KBM-7 (cell line): ENCODE results near the gene RABEP2.
"Not testable (repeated sequence)": the region's sequence is repeated elsewhere in the genome, so short reads cannot be mapped to it uniquely, and the experiment has no call there.

Experiments used
- DNase-seq: peaks from one replicate; pipeline ENCODE4 v3.0.0-alpha.2; 2015
- in situ Hi-C: fragments of 300-500 bp; cut with MboI; formaldehyde crosslinking; loops from 2 replicates; pipeline ENCODE4 v1.14.3; 2020; ENCODE audit warnings: low sequenced_read_pairs, low pct_unique_long_range_greater_than_20kb, mixed read lengths

The RABEP2 gene

DNA sequence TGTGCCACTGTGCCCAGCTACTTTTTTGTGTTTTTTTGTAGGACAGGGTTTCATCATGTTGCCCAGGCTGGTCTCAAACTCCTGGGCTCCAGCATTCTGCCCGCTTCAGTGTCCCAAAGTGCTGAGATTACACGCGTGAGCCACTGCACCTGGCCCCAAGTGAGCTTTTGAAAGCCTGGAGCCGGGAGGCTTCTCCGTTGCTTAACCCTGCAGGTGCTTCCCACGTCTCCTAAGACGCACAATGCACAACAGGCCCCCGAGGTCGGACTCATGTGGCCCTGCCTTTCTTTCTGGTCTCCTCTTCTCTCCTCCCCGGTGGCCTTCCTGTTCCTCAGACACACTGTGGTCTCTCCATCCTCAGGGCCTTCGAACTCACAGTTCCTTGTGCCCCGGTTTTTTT is 12.5 kb downstream of the RABEP2 start:
- no peak for DNase-seq
- in situ Hi-C loops = no loop called here

DNA sequence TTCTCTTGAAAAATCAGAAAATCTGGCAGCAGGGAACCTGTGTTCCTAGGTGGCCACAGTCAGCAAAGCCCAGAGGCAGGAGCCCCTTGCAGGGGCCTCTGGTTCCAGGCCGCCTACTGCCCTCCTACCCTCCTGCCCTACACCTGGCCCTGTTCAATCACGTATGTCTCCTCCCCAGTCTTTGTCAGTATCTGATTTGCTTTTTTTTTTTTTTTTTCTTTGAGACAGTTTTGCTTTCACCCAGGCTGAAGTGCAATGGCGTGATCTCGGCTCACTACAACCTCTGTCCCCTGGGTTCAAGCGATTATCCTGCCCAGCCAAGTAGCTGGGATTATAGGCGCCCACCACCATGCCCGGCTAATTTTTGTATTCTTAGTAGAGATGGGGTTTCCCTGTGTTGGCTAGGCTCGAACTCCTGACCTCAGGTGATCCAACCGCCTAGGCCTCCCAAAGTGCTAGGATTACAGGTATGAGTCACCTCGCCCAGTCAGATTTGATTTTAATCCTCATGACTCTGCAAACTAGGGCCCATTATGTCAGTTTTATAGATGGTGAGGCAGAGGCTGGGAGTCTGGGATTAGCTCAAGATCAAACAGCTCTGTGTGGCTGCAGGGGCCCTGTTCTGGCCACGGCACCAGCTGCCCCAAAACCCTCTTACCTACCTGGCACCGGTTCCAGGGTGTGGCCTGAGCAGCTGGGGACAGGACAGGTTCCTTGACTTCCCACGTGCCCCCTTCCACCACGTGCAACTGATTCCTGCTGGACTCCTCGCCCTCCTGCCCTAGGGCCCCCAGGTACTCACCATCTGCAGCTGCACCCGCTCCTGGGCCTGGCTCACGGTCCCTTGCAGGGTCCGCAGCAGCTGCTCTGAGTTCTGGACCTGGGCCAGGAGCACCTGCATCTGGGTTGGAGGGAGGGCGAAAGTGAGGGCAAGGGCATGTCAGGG is 14.7 kb downstream of the RABEP2 start:
- in situ Hi-C loops = no loop called here
- no peak for DNase-seq

DNA sequence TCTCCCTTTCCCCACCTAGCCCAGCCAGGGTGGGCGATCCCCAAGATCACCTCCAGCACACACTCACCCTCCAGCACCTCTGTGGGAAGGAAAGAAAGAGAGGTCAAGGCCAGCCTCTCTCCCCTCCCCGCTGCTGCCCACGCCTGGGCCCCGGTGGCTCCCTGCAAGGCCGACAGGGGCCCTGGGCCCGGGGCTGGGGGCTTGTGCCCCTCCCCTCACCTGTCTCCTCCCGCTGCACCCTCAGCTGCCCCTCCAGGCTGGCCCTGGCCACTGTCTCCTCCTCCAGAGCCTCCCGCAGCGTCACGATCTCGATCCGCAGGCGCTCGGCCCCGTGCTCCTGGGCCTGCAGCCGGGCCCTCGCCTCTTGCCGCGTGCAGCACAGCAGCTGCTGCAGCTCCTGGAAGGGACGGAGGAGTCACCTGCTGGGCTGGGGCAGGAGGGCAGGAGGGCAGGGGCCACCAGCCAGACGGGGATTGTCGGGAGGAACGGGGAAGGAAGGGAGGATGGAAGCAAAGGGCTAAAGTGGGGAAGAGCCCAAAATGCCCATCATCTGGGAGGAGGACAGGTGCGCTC is 19.2 kb downstream of the RABEP2 start:
- DNase-seq = no peak
- in situ Hi-C loops = no loop called here

DNA sequence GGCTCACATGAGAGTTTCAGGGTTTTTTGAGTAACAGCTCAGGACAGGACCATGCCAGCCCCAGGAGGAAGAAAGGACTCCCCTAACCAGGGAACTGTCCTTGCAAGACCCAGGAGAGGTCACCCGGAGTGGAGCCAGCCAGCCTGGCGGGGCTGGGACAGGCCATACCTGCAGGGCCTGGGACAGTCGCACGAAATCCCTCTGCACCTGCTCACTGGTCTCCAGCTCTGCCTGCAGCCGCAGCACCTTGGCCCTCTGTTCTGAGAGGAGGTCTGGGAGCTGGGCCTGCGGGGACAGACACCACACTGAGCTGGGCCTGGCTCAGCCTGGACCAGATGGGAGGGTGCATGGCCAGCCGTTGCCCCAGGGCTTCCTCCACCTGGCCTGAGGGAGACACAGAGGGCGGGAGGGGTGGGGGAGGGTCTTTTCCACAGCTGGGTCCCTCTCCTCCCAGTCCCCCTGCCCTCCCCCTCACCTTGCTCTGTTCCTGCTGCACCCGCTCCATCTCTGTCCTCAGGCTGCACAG is 19.7 kb downstream of the RABEP2 start:
- in situ Hi-C loops = no loop called here
- DNase-seq = no peak

DNA sequence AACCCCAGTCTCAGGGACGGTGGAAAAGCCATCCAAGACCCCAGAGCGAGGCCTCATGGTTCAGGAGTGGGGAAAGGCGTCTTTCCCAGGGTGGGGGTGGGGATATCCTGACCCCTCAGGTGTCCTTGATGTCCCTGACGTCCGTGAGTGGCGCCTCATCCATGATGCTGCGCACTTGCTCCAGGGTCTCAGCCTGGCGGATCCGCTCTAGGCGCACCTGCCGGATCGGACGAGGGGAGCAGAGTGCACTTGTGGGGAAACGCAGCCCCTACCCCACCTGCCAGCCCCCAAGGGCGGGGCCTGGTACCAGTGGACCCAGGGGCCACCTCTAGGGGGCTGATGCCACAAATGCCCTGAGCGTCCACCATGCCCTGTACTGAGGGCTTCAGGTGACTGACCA is 20.2 kb downstream of the RABEP2 start:
- in situ Hi-C loops = no loop called here
- DNase-seq = no peak

DNA sequence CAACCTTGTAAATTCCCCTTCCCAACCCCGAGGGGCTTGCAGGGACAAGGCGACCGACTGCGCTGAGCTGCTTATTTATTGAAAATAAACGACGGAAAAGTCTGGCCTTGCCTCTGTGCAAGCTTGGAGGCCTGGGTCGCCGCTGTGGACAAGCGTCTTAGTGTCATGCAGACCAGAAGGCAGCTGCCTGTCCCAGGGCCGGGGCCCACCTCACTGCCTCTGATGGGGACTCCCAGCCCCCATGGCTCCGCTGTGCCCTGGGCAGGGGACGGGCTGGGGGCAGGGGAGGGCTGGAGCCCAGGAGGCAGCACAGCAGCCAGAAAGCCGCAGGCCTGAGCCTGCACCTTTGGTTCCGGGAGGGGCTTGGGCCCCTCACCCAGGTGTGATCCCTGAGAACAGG is 20.7 kb downstream of the RABEP2 start:
- in situ Hi-C loops = no loop called here
- no peak for DNase-seq

DNA sequence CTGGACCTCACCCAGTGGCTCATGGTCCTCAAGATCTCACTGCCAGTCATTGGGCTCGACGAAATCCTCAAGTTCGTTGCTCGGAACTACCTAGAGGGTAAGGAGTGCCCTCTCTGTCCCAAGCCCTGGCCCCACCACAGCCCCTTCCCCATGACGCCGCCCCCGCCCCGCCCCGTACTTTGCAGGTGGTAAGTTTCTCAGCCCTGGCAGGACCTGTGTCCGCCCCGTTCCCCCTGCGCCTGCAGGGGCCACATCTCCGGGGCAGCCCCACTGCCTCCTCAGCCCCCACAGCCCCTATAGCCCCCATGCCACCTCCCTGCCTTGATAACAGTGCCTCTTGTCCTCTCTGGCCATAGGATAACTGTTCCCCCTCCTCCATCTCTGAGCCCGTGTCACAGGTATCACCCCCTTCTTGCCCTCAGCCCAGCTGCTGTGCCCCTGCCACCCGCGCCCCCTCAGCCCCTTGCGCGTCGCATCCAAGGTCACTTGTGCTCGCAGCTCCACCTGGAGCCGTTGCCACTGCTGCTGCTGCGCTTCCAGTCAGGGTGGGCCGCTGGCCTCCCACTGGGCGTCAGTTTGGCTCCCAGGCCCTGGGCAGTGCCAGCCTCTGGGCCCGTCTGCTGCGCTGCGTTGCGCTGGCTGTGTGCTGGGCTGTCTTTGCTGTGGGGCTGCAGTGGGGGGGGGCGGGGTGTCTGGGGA is 21.5 kb downstream of the RABEP2 start:
- no peak for DNase-seq
- in situ Hi-C loops = no loop called here

DNA sequence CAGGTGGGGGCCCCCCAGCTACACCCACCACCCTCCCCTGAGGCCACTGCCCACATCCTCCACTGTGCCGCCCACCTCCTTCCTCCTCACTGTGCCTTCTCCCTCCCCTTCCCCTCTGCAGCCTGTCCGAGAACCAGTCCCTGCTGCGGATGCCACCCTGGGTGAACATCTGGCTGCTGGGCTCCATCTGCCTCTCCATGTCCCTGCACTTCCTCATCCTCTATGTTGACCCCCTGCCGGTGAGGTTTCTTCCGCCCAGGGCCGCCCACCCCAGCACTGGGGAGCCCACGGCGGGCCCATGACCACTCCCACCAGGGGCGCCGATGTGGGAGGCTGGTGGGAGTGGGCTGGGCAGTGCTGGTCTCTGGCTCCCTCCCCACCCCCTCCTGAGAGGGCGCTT is 22.1 kb downstream of the RABEP2 start:
- in situ Hi-C loops = no loop called here

DNA sequence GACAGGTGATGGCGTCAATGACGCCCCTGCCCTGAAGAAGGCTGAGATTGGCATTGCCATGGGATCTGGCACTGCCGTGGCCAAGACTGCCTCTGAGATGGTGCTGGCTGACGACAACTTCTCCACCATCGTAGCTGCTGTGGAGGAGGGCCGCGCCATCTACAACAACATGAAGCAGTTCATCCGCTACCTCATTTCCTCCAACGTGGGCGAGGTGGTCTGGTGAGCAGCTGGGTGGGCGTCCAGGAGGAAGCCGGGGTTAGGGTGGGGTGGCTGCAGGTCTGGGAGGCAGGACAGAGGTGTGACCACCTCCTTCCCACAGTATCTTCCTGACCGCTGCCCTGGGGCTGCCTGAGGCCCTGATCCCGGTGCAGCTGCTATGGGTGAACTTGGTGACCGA is 23.2 kb downstream of the RABEP2 start:
- DNase-seq = no peak
- in situ Hi-C loops = no loop called here

More for the DNA sequence above, 22.1 kb downstream of the RABEP2 start:
- DNase-seq = no peak

DNA sequence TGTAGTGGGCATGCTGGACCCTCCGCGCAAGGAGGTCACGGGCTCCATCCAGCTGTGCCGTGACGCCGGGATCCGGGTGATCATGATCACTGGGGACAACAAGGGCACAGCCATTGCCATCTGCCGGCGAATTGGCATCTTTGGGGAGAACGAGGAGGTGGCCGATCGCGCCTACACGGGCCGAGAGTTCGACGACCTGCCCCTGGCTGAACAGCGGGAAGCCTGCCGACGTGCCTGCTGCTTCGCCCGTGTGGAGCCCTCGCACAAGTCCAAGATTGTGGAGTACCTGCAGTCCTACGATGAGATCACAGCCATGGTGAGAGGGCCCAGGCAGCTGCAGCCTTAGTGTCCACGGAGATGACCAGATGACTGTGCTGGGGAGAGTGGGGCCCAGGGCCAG is 24.4 kb downstream of the RABEP2 start:
- in situ Hi-C loops = no loop called here
- DNase-seq = no peak

DNA sequence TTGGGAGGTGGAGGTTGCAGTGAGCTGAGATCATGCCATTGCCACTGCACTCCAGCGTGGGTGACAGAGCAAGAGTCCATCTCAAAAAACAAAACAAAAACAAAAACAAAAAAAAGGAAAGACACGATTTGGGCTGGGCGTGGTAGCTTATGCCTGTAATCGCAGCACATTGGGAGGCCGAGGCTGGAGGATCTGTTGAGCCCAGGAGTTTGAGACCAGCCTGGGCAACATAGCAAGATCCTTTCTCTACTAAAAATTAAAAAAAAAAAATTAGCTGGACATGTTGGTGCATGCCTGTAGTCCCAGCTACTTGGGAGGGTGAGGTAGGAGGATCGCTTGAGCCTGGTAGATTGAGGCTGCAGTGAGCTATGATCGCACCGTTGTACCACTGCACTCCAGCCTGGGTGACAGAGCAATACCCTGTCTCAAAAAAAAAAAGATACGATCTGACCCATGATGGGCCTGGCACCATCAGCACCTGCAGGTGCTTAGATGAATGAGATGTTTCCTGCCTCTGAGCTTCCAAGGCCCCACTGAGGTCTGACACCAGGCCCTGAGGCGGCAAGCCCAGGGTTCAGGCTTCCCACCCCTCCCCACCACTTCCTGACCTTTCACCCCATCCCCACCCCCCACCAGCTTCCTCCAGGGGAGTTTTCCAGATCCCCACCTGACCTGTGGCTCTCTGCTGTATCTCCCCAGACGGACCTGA is 25.0 kb downstream of the RABEP2 start:
- in situ Hi-C loops = no loop called here
- no peak for DNase-seq

DNA sequence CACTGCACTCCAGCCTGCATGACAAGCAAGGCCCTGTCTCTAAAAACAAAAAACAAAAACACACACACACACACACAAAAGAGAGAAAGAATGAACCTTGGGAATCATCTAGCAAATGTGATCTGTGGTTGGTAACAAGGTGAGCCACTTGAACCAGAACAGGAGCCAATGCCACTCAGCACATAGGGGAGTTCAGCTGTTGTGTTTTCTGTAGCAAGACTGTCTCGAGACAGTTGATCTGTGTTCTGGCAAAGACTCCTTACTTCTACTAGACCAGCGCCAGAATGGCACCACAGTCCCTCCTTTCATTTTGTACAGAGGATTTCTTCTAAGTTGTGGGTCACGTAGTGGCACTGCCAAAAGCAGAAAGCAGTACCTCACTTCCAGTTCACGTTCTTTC is 26.1 kb downstream of the RABEP2 start:
- no peak for DNase-seq

DNA sequence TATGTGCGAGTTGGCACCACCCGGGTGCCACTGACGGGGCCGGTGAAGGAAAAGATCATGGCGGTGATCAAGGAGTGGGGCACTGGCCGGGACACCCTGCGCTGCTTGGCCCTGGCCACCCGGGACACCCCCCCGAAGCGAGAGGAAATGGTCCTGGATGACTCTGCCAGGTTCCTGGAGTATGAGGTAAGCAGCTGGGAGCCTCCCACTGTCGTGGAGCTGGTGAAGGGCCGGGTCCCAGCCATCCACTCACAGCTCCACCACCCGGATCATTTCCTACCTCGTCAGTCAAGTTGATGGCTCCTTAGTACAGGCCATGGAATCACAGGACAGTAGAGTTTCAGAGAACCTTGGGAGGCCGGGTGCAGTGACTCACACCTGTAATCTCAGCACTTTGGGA is 26.8 kb downstream of the RABEP2 start:
- no peak for DNase-seq
- in situ Hi-C loops = no loop called here

More for the DNA sequence above, 26.1 kb downstream of the RABEP2 start:
- in situ Hi-C loops = no loop called here

DNA sequence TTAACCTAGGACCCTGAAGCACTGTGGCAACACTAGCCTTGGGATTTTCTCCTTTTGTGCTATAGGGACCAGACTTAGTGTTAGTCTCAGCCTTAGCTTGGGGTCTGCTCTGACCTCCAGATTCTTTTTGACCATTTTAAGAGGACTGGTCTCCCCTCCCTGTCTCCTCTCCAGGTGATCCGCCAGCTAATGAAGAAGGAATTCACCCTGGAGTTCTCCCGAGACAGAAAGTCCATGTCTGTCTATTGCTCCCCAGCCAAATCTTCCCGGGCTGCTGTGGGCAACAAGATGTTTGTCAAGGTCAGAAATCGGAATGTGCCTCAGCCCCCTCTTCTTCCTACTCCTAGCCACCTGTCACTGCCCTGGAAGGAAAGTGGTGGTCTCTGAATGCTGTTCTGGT is 27.2 kb downstream of the RABEP2 start:
- no peak for DNase-seq
- in situ Hi-C loops = no loop called here

DNA sequence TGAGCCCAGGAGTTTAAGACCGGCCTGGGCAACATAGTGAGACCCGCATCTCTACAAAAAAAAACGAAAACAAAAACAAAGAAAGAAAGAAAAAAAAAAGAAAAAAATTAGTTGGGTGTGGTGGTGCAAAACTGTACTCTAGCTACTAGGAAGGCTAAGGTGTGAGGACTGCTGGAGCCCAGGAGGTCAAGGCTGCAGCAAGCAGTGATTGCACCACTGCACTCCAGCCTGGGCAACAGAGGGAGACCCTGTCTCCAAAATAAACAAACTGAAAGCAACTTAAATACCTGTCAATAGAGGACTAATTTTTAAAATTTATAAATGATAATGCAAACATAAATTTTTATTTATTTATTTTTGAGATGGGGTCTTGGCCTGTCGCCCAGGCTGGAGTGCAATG is 29.4 kb downstream of the RABEP2 start:
- in situ Hi-C loops = no loop called here
- no peak for DNase-seq

DNA sequence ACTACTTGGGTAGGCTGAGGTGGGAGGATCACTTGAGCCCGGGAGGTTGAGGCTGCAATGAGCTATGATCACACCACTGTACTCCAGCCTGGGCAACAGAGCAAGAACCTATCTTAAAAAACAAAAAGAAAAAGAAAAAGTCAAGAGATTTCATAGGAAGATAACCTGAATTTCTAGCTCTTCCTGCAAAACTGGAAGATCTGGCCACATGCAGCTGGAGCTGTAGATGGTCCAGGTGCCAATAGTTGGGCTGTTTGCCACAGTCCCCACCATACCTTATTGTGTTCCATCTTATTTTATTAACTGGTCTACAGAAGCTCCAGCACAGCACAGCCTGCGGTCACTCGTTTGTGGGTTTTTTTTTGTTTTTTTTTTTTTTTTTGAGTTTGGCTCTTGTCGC is 31.7 kb downstream of the RABEP2 start:
- in situ Hi-C loops = no loop called here
- no peak for DNase-seq

DNA sequence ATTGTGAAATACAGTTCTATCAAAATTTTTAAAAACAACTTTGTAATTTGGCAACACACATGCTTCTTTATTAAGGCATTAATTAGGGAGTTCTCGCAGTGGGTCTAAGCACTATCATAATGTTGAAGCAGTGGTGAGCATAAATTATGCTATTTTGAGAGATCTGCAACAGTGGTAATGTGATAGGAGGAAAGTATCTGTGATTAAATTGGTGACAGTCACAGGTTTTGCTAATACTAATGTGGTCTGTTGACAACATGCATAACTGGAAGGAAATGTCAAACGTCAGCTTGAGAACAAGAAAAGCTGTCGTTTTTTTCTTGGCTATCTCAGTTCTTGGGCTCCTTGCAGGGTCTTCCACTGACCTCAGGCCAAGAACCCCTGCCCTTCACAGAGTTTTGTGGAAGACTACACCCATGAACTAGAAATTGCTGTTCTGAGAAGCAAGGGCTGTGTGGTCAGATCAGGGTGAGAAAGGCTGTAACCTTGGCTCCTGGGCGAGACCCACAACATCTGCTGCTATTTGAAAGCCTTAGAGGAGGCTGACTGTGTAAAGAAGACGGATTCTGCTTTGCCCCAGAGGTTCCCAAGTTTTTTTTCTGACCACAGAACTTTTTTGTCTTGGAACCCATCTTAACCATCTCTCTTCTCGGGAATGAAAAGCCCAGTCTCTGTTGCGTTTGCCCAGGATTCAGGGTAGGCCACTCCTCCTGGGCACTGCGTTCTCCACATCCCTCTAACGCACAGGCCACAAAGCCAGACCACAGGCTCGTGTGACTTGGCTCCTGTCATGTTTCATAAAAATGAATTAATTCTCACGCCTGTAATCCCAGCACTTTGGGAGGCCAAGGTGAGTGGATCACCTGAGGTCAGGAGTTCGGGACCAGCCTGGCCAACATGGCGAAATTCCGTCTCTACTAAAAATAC is 32.8 kb downstream of the RABEP2 start:
- in situ Hi-C loops = no loop called here
- no peak for DNase-seq

DNA sequence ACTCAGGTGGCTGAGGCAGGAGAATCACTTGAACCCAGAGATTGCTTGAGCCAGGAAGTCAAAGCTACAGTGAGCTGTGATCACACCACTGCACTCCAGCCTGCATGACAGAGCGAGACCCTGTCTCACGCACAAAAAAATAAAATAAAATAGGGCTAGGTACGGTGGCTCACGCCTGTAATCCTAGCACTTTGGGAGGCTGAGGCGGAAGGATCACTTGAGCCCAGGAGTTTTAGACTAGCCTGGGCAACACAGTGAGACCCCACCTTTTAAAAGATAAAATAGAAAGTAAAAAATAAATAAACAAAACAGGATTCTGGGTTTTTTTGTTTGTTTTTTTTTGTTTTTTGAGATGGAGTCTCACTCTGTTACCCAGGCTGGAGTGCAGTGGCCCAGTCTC is 34.7 kb downstream of the RABEP2 start:
- in situ Hi-C loops, DNase-seq: not testable (repeated sequence)
